ENCODE results near the gene PIP5K1B. TPM values are rescaled to one million over a fixed set of nuclear protein-coding genes. Genes with fewer than 3 reads are reported as not detected.

Gene PIP5K1B
- total and polyA plus RNA-seq, 10 of the 15 experiments (the other 5 are each of a cell fraction or from before 2014, with no cell fraction given) = 6.8 to 16.3 (median 10.6) TPM

GRCh38 chr9:68741234-68741633 lies 36.2 kb downstream of the PIP5K1B start:
- in situ Hi-C loops (cut with MboI) (no loop called here), intact Hi-C loops (cut with micrococcal nuclease; ENCODE audit: unreplicated experiment) (no loop called here)
- Histone ChIP-seq H3K79me2 (ENCODE audit: control insufficient read depth, insufficient read depth, low read length) (no peaks in the 10 kb centered on the region), H4K20me1 (ENCODE audit: control insufficient read depth, insufficient read depth) (no peaks in the 10 kb centered on the region), H3K4me2 (ENCODE audit: control insufficient read depth, insufficient read depth) (no peak overlapping the region), H3K9me3 (replicated peaks; ENCODE audit: control insufficient read depth, insufficient read depth, low read length) (no peaks in the 10 kb centered on the region), H3K4me1 (ENCODE audit: control insufficient read depth, insufficient read depth, low read length) (no peaks in the 10 kb centered on the region), H3K27me3 (replicated peaks in 1 of 2; ENCODE audit: control insufficient read depth in 2 of 2, insufficient read depth in 2 of 2, low read length in 1 of 2) (no peaks in the 10 kb centered on the region), H3K4me3 (no peak overlapping the region), H3K9ac (ENCODE audit: control insufficient read depth, insufficient read depth, low read length) (no peak overlapping the region), H3K27ac (ENCODE audit: control insufficient read depth, insufficient read depth) (no peak overlapping the region), H2AFZ (ENCODE audit: control insufficient read depth, low read depth, low read length) (no peak overlapping the region), H3K36me3 (ENCODE audit: control insufficient read depth in 2 of 2, insufficient read depth in 2 of 2, low read length in 1 of 2) (no peaks in the 10 kb centered on the region; a peak in 1 of 4 replicates)
- DNase-seq (ENCODE audit: low read depth, low spot score) (no peak), ATAC-seq (no peak), FAIRE-seq (no peak)
- no TSS peak for BruUV-seq (replicated peaks)
- TF ChIP-seq SUZ12 (IDR thresholded peaks at IDR 0.05; ENCODE audit: unreplicated experiment) = no peak
- no peak for TF ChIP-seq POLR2AphosphoS5 (IDR thresholded peaks at IDR 0.05; ENCODE audit: low read length)
- no peak for TF ChIP-seq MYC (IDR thresholded peaks at IDR 0.05; ENCODE audit: insufficient read depth, insufficient read length, insufficient replicate concordance, low read length, severe bottlenecking)
- no peak for TF ChIP-seq RUNX3 (IDR thresholded peaks at IDR 0.05; ENCODE audit: low read length)
- TF ChIP-seq IKZF1 (conservative IDR thresholded peaks at IDR 0.05) = no peak
- TF ChIP-seq SMAD1 (IDR thresholded peaks at IDR 0.05; ENCODE audit: low read depth, partially characterized antibody) = no peak
- TF ChIP-seq, protein P1, sequence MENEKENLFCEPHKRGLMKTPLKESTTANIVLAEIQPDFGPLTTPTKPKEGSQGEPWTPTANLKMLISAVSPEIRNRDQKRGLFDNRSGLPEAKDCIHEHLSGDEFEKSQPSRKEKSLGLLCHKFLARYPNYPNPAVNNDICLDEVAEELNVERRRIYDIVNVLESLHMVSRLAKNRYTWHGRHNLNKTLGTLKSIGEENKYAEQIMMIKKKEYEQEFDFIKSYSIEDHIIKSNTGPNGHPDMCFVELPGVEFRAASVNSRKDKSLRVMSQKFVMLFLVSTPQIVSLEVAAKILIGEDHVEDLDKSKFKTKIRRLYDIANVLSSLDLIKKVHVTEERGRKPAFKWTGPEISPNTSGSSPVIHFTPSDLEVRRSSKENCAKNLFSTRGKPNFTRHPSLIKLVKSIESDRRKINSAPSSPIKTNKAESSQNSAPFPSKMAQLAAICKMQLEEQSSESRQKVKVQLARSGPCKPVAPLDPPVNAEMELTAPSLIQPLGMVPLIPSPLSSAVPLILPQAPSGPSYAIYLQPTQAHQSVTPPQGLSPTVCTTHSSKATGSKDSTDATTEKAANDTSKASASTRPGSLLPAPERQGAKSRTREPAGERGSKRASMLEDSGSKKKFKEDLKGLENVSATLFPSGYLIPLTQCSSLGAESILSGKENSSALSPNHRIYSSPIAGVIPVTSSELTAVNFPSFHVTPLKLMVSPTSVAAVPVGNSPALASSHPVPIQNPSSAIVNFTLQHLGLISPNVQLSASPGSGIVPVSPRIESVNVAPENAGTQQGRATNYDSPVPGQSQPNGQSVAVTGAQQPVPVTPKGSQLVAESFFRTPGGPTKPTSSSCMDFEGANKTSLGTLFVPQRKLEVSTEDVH (IDR thresholded peaks at IDR 0.05; ENCODE audit: low read depth, partially characterized antibody) = no peak
- TF ChIP-seq HCFC1 (IDR thresholded peaks at IDR 0.05; ENCODE audit: low read length) = no peak
- no peak for TF ChIP-seq SREBF1 (IDR thresholded peaks at IDR 0.05; ENCODE audit: low read length)
- TF ChIP-seq EED (IDR thresholded peaks at IDR 0.05; ENCODE audit: low read depth) = no peak
- POLR2A ChIA-PET = interaction anchor here (0.6 kb wide), 1 partner anchor 146 kb away, joined by 3 read pairs; no protein-coding TSS in a partner anchor
- SMC1A ChIA-PET (ENCODE audit: uncharacterized antibody, unreplicated experiment) = interaction anchor here (0.9 to 1.9 kb wide), 4 partner anchors 12 to 243 kb away, joined by 3 to 5 read pairs (median 3); no protein-coding TSS in a partner anchor
- RAD21 ChIA-PET (ENCODE audit: unreplicated experiment) = no interaction called here
- CTCF ChIA-PET = interaction anchor here (0.6 kb wide), 1 partner anchor 259 kb away, joined by 3 read pairs; no protein-coding TSS in a partner anchor
- 91% methylated on average over 4 of the region's 4 CpGs for WGBS (ENCODE audit: insufficient coverage, insufficient replicate concordance, low lambda C conversion rate, missing lambda C conversion rate)
